GM10266 (cell line): ENCODE measurements around the gene HOXB8.

Source experiments
- DNase-seq: peaks from one replicate; pipeline ENCODE4 v3.0.0; 2012; ENCODE audit errors: extremely low spot score
- CTCF ChIP-seq: IDR thresholded peaks from 2 replicates; pipeline ENCODE4 v1.5.1; 2012; ENCODE audit warnings: mild to moderate bottlenecking, low read depth; ENCODE audit not compliant: control insufficient read depth, insufficient read depth; ENCODE audit errors: missing control alignments

The HOXB8 gene

GRCh38 chr17:48577946-48578615, 37.0 kb downstream of the HOXB8 start, which contains the start of gene HOXB4:
Gene HOXB4, minus strand, starts transcription at chr17:48578350. Its CDS starts 31 bp downstream, at chr17:48578319.
- DNase-seq, result peak; percentile 90
- no peak for TF ChIP-seq CTCF

GRCh38 chr17:48577330-48577945, 37.7 kb downstream of the HOXB8 start:
- DNase-seq, result no peak
- no peak for TF ChIP-seq CTCF

- DNase-seq, result no peak
- no peak for TF ChIP-seq CTCF
Observed at GRCh38 chr17:48576479-48577309, 38.4 kb downstream of the HOXB8 start.

- no peak for TF ChIP-seq CTCF
- DNase-seq, result no peak
Observed at GRCh38 chr17:48575673-48576478, 39.2 kb downstream of the HOXB8 start.

GRCh38 chr17:48575066-48575582, 40.0 kb downstream of the HOXB8 start:
- DNase-seq, result no peak
- no peak for TF ChIP-seq CTCF

GRCh38 chr17:48574505-48575065, 40.5 kb downstream of the HOXB8 start:
- no peak for DNase-seq

More at GRCh38 chr17:48574505-48575065, 40.5 kb downstream of the HOXB8 start:
- TF ChIP-seq CTCF, result no peak
